NCI-H1048 (cell line): ENCODE measurements around the gene C6orf163.
A peak's percentile ranks its signal among the peaks of the same experiment; 100 is the strongest.

ENCODE experiments used
- DNase-seq: peaks from one replicate; lab custom pipeline; 2025; lab: John Stamatoyannopoulos, UW

C6orf163 gene

GRCh38 chr6:87357479-87358196 is 13.0 kb downstream of the C6orf163 start:
- DNase-seq: no peak

- DNase-seq: no peak
These were observed 20.1 kb downstream of the C6orf163 start for GRCh38 chr6:87364602-87365252.

GRCh38 chr6:87366072-87366827 is 21.6 kb downstream of the C6orf163 start:
- DNase-seq: no peak

- no peak for DNase-seq
These were observed 22.3 kb downstream of the C6orf163 start for GRCh38 chr6:87366899-87367298.

GRCh38 chr6:87373377-87373776 is 28.8 kb downstream of the C6orf163 start:
- no peak for DNase-seq

GRCh38 chr6:87375315-87375714 is 30.7 kb downstream of the C6orf163 start:
- no peak for DNase-seq

- no peak for DNase-seq
These were observed 32.0 kb downstream of the C6orf163 start for GRCh38 chr6:87376643-87377042.

- DNase-seq: no peak
These were observed 34.3 kb downstream of the C6orf163 start for GRCh38 chr6:87378947-87379346.

- DNase-seq: no peak
These were observed 38.2 kb downstream of the C6orf163 start for GRCh38 chr6:87382861-87383260.

- DNase-seq: no peak
These were observed 39.4 kb downstream of the C6orf163 start for GRCh38 chr6:87384038-87384437.

GRCh38 chr6:87384449-87384848 is 39.8 kb downstream of the C6orf163 start:
- no peak for DNase-seq

GRCh38 chr6:87391334-87391733 is 46.7 kb downstream of the C6orf163 start:
- no peak for DNase-seq

- peak; percentile 40 for DNase-seq
These were observed 48.5 kb downstream of the C6orf163 start for GRCh38 chr6:87393026-87393622.

GRCh38 chr6:87395431-87395830 is 50.8 kb downstream of the C6orf163 start:
- DNase-seq: no peak

- no peak for DNase-seq
These were observed 52.2 kb downstream of the C6orf163 start for GRCh38 chr6:87396595-87397392.

- DNase-seq: no peak
These were observed 53.0 kb downstream of the C6orf163 start for GRCh38 chr6:87397656-87398055.

- no peak for DNase-seq
These were observed 57.2 kb downstream of the C6orf163 start for GRCh38 chr6:87401832-87402231.

GRCh38 chr6:87407561-87407900 is 62.9 kb downstream of the C6orf163 start:
- DNase-seq: no peak

- peak; percentile 73 for DNase-seq
These were observed 63.5 kb downstream of the C6orf163 start, which contains the start of gene CFAP206 for GRCh38 chr6:87407901-87408720. Gene CFAP206, plus strand, starts transcription at chr6:87407972. Its CDS starts 1,868 bp downstream, at chr6:87409840.

- no peak for DNase-seq
These were observed 64.1 kb downstream of the C6orf163 start for GRCh38 chr6:87408721-87409155.
